ENCODE measurements around the gene SSTR3.

Gene SSTR3

DNA sequence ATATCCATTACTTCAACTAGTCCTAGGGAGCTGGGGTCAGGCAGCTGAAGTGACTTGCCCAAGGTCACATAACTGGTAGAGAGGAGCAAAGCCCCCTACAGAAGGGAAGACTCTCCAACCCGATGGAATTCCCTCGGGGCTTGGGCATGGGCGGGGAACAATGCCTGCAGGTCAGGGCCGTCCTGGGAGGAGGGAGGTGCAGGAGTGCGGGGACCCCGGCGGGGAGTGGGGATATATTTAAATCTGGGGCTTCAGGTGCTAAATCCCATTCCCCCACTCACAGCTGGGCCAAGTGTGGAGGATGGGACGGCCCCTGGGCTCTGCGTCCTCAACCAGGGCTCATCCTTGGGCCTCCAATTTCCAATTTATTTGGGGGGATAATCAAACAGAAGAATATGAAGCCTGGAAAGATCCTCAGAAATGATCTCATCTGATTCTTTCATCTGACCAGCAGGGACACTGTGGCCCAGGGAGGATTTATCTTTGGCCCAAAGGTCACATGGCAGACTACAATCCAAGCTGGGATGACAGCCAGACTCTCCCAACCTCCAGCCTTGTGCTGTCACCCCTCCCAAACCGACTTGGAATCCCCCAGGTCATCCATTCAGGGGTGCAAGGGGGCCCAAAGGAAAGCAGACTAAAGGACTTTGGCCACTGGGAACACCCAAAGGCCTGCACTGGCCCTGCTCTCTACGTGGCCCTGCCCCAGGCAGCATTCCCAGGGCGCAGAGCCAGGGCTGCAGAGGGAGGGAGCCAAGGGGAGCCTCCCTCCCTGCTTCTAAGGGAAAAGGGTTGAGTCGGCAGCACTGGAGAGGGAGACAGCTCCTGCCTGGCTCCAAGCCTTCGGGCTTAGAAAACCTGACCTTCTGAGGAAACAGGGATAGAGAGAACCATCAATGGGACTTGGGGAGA lies 15.5 kb downstream of the SSTR3 start:
- no peak for DNase-seq (ENCODE audit: low read depth)

DNA sequence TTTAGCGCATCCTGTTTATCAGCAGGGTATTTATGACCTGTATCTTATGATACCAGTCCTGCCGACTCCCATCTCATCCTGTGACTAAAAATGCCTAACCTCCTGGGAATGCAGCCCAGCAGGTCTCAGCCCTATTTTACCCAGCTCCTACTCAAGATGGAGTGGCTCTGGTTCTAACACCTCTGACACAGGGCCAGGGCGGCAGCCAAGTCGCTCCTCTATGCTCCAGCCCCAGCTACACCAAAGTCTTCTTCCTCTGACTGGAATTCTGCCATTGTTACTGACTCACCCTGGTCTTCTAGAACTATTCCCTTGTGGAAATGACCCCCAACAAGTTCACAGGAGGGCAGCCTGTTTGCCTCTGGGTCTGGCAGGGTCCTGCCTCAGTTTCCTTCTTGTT lies 16.4 kb downstream of the SSTR3 start:
- DNase-seq (ENCODE audit: low read depth): no peak

DNA sequence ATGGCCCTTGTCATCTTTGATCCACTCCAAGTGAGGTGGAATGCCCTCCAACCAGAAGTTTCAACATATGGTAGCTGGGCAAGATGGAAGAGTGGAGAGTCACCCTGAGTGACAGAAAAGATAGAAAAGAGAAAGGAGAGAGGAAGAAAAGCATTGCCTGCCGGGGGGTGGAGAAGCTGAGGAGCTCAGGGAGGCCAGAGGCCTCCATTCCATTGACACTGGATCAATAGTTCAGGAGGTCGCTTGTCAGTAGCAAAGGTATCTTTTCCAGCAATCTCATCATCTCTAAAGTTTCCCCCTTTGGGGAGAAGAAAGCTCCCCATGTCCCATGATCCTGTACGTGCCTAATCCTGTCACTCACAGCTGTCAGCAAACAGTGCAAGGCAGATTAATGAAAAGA lies 17.5 kb downstream of the SSTR3 start:
- no peak for DNase-seq (ENCODE audit: low read depth)

DNA sequence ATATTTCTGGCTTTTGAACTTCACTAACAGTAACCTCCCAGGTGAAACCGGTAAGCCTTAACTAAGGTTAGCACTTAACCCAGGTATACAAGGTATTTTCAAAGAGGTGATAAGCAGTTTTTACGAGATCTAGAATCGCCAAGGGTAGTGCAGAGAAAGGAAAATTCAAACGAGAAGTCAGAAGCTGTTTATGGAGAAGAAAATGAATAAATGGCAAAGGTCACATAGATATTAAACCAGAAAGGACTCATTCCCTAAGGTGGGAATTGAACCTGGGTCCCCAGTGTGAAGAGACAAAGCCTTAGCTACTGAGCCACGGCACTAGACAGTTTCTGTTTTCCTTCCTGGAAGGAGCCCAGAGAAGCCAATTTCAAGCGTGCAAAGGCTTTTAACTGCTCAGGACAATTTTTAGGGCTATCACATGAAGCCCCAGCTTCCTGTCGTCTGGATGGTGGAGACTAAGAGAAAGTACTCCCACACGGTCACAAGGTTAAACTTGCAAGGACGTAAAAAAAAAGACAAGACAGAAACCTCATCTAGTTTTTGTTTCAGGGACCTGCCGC lies 18.6 kb downstream of the SSTR3 start:
- peak; percentile 94 for DNase-seq (ENCODE audit: low read depth)

DNA sequence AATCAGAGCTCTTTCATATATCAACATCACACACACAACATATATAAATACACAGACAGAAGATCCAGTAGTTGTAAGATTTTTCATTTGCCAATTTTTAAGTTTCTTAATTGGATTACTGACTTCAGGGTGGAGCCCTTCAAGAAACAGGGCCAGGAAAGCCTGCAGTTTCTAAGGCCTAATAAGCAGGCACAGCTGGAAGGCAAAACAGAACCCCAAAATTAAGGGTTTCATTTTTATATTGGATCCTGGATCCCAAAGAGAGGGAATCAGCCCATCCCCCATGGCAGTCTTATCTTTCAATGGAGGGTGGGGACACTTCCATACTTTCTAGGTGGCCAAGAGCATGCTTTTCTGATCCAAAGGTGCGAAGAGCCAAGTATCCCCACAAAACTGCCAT lies 19.5 kb downstream of the SSTR3 start:
- no peak for DNase-seq (ENCODE audit: low read depth)

DNA sequence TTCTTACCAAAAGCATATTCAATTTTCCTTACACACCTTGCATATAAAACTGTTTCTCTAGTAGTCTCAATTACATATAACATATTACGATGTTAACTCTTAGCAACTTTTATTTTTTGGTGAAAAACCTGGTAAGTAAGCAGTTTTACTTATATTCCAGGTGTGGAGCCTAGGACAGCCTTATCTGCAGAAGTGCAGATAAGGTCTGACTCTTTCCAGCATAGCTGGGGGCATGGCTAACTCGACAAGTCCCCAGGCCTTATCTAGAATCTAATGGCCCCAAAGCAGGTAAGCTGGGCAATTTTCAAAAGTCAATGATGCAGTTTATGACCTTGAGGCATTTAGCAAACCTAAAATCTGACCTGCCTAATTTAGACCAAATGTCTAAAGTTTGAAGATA lies 20.1 kb downstream of the SSTR3 start:
- DNase-seq (ENCODE audit: low read depth): no peak

DNA sequence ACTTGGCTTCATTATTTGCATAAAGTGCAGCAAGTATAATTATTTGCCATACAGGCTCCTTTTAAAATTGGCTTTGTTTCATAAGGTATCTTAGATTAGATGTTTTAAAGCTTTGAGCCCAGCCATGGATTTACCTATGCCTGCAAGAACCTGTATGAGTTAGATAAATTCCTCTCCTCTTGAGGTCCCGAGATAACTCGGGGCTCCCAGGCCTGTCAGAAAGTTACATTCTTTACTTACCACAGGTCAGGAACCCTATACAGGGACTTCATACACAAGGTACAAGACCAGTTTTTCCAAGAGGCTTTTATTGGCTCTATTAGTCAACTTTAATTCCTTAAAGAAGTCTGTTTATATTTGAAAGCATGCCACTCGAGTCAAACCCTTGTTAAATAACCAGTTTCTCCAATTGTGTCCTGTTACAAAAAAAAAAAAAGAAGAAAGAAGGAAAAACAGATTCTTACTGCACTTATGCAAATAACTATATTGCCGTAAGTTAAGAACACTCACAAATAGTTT lies 22.0 kb downstream of the SSTR3 start:
- DNase-seq (ENCODE audit: low read depth): no peak

DNA sequence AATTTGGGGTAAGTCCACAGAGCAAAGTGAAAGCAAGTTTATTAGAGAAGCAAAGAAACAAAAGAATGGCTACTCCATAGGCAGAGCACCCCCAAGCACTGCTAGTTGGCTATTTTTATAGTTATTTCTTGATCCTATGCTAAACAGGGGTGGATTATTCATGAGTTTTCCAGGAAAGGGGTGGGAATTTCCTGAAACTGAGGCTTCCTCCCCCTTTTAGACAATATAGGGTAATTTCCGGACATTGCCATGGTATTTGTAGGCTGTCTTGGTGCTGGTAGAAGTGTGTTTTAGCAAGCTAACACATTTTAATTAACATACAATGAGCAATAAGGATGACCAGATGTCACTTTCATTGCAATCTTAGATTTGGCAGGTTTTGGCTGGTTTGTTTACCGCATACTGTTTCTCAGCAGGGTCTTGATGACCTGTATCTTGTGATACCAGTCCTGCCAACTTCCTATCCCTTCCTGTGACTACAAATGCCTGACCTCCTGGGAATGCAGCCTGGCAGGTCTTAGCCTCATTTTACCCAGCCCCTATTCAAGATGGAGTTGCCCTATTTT lies 23.3 kb downstream of the SSTR3 start:
- no peak for DNase-seq (ENCODE audit: low read depth)

DNA sequence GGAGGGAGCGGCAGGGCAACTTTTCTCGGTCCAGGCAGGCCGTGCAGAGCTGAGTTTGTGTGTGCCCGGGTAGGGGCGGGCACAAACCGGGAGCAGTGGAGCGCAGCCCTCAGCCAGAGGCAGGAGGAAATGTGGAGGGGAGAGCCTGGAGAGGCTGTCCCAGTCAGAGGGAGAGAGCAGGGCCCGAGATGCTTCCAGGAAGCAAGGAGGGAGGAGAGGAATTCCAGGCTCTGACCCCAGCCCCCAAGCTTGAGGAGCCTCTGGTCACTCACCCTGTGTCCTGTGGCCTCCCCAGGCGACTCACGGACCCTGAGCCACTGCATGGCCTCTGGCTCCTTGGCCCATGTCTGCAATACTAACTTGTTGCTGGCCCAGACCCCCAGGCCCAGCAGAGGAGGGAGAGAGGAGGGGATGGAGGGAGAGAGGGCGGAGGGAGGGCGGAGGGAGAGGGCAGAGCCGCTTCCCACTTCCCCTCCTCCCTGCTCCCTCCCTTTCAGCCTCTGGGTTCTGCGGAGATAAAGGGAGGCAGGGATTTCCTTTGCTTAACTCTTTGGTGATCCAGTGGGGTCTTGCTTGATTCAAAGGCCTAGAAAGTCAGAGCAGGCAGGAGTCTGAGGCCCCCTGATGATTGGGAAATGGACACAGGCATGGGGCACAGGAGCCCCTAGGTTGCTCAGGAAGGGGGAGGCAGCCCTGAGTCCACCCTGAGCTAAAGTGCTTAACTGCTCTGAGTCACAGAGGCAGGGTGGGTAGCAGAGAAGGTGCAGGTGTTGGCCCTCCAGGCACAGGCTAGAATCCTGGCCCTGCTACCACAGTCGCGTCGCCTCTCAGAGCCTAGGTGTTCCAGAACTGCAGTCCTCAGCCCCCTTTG lies 24.2 kb downstream of the SSTR3 start, which contains the start of gene C1QTNF6:
C1QTNF6 (minus strand) TSS at position 357 of the 871 bp plus-strand sequence; CDS start at position 323, 34 bp downstream.
- no peak for DNase-seq (ENCODE audit: low read depth)

DNA sequence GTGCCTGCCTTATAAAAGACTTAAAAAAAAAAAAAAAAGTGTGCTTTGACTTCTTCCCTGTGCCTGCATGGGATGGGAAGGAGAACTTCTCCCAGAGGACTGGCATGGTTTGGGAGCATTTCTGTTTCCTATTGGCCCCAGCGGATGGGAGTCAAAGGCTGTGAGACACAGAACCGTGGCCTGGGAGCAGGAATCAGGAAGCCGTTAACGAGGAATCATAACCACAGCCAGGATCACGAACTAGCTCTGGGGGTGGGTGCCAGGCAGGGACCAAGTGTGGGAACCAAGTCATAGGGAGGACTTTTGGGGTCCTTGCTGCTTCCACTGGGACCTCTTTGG lies 24.8 kb downstream of the SSTR3 start:
- DNase-seq (ENCODE audit: low read depth): no peak

DNA sequence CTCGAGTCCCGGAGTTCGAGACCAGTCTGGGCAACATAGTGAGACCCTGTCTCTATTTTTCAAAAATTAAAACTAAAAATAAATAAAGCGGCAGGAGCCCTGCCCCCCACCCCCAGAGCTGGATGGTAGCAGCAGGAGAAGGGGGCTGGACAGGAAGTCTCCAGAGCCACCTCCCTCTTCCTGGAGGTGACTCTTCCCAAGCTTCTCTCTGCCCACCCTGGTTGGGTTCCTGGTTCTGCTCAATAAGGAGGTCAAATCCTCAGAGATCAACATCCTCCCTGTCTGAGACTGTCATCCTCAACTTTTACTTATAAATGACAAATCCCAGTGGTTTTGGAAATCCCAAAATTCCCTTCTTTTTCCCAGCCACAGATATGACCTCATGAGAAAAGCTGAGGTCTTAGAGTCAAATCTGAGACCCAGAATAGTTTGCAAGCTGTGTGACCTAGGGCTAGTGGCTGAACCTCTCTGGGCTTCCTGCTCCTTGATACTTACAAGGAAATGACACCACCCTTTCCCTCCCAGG lies 25.2 kb downstream of the SSTR3 start:
- DNase-seq (ENCODE audit: low read depth): no peak

DNA sequence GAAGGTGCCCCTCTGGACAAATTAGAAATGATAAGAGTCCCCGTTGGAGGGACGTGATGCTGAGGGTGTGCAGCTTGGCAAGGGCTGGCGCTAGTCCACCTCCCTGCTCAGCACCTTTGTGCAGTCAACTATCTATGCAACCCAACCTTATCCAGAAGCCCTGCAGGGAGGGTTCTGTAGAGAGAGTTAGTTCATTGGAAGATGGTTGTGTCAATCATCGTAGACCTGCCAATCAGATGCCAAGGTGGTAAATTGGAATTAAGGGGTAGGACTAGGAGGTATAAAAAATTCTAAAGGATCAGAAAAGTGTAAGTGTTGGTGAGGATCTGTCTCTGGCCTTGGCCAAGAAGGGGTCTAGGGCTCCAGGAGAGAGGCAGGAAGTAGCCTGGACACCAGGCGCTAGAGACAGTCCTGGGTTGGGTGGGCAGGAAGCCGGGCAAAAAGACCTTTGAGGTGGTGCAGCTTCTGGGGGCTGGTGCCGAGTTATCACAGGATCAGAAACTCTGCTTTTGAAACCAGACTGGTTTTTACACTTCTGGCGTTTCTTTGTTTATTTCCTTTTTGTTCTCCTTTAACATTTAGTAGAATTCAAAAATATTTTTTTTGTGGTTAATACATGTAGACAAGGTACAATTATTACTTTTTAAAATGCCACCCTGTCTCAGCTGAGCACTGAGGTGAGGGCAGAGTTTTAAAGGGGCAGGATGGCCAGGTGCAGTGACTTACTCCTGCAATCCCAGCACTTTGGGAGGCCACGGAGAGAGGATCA lies 25.9 kb downstream of the SSTR3 start:
- DNase-seq (ENCODE audit: low read depth): peak; percentile 91

DNA sequence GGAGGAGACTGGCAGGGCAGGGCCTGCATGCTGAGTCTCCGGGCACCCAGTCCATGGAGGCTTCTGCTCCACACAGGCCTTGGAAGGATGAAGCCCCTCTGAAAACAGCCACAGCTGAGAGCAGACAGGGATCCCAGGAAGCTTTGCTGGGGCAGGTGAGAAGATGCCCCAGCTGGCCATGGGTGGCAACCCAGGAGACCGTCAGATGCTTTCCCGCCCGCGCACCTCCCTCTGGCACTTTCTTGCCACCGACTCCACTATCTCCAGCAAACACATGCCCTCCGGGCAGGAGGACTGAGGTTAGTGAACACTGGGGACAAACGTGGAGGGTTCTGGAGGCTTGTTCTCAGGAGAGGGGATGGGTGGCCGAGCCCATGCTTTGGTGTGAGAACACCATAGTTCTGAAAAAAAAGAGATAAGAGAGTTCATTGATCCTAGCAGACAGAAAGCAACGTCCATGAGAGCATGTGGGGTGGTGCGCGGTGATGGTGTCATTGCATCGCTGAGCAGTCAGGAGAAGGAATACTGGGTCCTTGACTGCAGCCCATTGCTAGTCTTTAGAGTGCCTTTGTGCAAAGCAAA lies 26.5 kb downstream of the SSTR3 start:
- no peak for DNase-seq (ENCODE audit: low read depth)

DNA sequence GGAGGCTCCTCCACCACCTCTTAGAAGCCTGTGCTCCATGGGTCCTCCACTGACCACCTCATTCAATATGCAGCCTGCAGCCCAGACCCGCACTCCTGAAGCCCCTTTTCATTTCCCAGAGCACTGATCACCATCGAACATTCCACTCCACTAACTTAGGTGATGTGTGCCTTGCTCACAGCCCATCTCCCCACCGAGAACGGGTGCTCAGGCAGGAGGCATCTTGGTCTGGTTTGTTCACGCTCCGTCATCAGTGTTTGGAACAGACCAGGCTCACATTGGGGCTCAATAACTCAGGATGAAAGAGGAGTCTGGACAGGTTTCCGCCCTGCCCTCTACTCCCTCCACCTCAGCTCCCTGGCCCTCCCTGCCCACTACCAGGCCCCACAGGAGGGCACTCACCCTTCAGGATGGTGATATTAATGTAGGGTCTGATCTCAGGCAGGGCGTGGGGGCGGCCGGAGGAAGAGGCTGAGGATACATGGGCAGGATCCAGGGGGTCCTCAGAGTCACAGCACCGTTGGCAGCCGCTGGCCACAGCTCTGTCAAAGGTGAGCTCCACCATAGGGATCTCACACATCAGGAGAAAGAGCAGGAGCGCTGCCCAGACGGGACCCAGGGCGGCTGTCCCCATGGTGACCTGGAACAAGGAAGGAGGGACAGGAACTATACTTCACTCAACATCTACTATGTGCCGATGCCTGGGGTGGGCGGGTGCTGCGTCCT lies 27.3 kb downstream of the SSTR3 start:
- no peak for DNase-seq (ENCODE audit: low read depth)

DNA sequence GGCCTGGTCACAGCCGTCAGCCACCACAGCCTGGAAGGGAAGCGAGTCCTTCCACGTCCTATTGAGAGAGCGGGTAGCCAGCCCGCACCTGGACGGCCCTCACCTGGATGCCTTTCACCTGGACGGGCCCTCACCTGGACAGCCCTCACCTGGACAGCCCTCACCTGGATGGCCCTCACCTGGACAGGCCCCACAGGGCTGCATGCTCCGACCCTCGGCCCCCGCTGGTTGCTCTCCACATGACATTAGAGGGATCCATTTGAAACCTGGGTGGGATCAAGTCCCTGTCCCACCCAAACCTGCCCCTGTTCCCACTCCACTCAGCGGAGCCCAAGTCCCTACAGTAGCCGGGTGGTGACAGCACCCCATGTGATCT lies 27.9 kb downstream of the SSTR3 start:
- DNase-seq (ENCODE audit: low read depth): no peak

DNA sequence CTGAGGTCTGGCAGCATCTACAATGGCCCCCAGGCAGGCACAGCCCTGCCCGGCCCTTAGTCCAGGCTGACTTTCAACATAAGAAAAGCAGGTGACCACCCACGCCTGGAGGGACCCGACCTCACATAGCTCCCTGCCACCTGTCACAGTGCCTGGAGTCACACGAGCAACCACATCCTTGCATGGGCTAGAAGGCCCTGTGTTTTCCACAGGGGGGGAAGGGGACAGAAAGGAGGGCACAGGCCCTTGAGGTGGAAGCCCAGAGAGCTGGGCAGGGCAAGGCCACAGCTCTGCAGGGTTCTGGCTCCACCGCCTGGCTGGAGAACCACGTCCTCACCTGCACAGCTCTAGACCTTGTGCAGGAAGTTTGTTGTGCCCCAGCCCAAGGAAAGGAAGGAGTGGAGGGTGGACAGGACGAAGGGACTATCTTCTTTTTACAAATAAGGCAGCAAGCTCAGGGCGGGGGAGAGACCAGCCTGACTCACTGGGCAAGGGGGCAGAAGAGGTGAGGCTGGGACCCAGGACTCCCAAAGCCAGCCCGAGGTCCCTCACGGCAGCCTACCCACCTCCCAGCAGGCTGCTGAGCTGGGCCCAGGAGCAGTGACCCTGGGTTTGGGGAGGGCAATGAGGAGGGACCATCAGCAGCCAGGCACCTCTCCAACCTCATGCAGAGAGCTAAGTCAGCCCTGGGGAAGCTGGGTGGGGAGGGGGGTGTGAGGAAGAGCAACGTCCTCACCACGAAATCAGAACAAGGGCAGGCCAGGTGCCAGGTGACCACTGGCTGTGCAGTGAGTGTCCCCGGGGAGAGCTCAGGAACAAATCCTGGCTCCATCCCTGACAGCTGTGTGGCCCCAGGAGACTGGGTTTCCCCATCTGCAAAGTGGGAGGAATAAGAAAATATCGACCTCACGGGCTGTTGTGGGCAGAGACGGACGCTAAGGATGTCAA lies 28.6 kb downstream of the SSTR3 start:
- no peak for DNase-seq (ENCODE audit: low read depth)

DNA sequence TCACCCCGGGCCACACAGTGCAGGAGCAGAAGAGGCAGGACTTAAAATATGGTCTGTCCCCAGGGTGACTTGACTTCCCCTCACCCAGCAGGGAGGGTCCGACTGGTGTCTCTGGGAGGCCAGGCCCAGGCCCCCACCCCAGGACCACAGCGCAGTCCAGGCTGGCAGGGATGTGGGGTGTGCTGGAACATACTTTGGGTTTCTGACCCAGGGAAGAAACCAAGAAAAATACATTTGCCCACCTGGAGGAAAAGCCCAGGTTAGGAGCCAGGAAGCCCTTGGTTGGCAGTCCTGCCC lies 29.4 kb downstream of the SSTR3 start:
- DNase-seq (ENCODE audit: low read depth): no peak

DNA sequence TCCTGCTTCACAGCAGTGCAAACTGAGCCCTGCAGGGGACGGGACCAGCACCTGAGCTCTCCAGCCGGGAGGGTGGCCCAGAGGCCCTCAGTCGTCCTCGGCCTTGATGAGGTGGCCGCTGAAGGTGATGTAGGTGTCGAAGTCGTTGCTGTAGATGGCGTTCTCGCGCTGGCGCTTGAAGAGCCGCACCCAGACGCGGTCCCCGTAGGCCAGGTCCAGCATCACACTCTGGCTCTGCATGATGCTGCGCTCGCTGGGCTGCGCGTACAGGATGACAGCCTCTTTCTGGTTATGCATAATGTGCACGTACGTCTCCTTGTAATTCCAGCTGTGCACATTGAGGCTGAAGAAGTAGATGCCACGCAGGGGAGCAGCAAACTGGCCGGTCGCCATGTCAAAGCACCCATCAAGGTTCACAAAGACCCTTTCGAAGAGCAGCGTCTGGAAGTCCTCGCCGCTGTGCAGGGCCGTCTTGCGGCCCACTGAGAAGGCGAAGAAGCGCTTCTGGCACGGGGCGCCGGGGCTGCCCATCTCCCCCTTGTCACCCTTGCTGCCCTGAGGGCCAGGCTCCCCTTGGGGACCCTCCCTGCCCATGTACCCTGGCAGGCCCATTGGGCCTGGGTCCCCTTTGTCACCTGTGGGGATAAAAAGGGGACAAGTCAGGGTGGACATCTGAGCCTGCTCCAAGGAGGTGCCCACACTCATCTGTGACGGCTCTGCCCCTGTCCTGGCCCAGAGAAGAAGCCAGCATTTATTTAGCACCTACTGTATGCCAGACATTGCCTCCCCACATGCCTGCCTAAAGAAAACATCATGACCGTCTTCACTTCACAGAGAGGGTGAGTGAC lies 30.0 kb downstream of the SSTR3 start:
- DNase-seq (ENCODE audit: low read depth): no peak

Measured in CMK (cell line).